Measurements from ENCODE around the gene CPSF4L.
A peak's percentile ranks its signal among the peaks of the same experiment; 100 is the strongest.

CPSF4L gene

DNA sequence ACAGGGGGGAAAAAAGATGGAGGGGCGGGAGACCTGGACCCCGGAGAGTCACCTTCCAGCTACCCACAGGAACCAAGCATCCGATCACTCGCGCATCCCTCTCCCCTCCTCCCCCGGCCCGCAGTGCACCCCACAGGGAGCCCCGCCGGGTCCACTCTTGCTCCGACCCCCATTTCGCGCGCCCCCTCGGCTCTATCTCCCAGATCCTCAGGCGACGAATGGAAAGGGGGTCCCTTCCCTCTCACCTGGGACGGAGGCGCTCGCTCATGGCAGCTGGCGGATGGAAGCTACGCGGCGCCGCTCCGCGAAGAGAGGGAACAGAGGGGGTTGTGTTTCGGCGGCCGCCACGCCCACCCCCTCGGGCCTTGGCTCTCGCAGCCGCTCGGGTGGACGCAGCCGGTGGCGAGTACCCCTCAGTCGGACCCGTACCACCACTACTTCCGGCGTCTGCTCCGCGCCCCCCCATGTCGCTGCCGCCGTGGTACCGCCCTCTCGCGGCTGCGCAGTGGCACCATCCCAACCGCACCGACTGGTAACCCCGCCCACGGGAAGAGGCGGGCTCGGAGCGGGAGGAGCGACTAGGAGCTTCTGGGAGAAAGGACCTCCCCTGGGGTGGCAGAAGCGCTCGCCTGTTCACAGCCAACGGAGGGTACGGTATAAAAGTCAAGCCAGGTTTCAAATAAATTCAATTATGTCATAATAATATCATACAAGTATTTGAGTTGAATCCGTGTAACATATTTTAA, 29.7 kb downstream of the CPSF4L start (continued):
- TF ChIP-seq, protein P1, sequence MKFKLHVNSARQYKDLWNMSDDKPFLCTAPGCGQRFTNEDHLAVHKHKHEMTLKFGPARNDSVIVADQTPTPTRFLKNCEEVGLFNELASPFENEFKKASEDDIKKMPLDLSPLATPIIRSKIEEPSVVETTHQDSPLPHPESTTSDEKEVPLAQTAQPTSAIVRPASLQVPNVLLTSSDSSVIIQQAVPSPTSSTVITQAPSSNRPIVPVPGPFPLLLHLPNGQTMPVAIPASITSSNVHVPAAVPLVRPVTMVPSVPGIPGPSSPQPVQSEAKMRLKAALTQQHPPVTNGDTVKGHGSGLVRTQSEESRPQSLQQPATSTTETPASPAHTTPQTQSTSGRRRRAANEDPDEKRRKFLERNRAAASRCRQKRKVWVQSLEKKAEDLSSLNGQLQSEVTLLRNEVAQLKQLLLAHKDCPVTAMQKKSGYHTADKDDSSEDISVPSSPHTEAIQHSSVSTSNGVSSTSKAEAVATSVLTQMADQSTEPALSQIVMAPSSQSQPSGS (tag by site-specific recombination; IDR thresholded peaks at IDR 0.05; ENCODE audit: low read depth): peak; percentile 87
- TF ChIP-seq ZNF660 (tag by site-specific recombination; IDR thresholded peaks at IDR 0.05) (peak; percentile 23; the same call in 1 of the 2 replicates), ZNF623 (tag by site-specific recombination; IDR thresholded peaks at IDR 0.05) (0 out of 2 replicates have a peak, but pooled peaks have one; percentile 6), ZNF843 (tag by site-specific recombination; IDR thresholded peaks at IDR 0.05) (peak; percentile 32; the same call in 1 of the 2 replicates), ZBTB7A (tag by site-specific recombination; IDR thresholded peaks at IDR 0.05; ENCODE audit: low read depth) (0 out of 2 replicates have a peak, but pooled peaks have one; percentile 80), GFI1B (tag by site-specific recombination; IDR thresholded peaks at IDR 0.05) (no peak), GLIS1 (tag by site-specific recombination; IDR thresholded peaks at IDR 0.05) (peak; percentile 88), ZBTB8A (tag by site-specific recombination; IDR thresholded peaks at IDR 0.05) (peak; percentile 44; the same call in 1 of the 2 replicates), ZNF2 (tag by site-specific recombination; IDR thresholded peaks at IDR 0.05) (peak; percentile 79), KLF8 (tag by site-specific recombination; IDR thresholded peaks at IDR 0.05) (0 out of 2 replicates have a peak, but pooled peaks have one; percentile 47), SP2 (tag by site-specific recombination; IDR thresholded peaks at IDR 0.05) (peak; percentile 98), ZEB2 (tag by site-specific recombination; IDR thresholded peaks at IDR 0.05) (peak; percentile 78), ZNF366 (tag by site-specific recombination; conservative IDR thresholded peaks at IDR 0.05) (peak; percentile 29), ZNF239 (tag by site-specific recombination; IDR thresholded peaks at IDR 0.05) (no peak), ZNF549 (tag by site-specific recombination; IDR thresholded peaks at IDR 0.05) (no peak), ZNF837 (tag by site-specific recombination; IDR thresholded peaks at IDR 0.05) (no peak), KLF9 (tag by site-specific recombination; IDR thresholded peaks at IDR 0.05; ENCODE audit: low read depth) (peak; percentile 95), OSR2 (tag by site-specific recombination; IDR thresholded peaks at IDR 0.05) (no peak), KLF16 (tag by site-specific recombination; IDR thresholded peaks at IDR 0.05) (peak; percentile 92), ZNF626 (tag by site-specific recombination; IDR thresholded peaks at IDR 0.05) (no peak), ZNF302 (tag by site-specific recombination; IDR thresholded peaks at IDR 0.05; ENCODE audit: low read depth) (no peak), KLF10 (tag by site-specific recombination; IDR thresholded peaks at IDR 0.05) (peak; percentile 63; the same call in 1 of the 2 replicates), ZNF138 (tag by site-specific recombination; IDR thresholded peaks at IDR 0.05; ENCODE audit: borderline replicate concordance) (no peak), GLIS2 (tag by site-specific recombination; IDR thresholded peaks at IDR 0.05) (peak; percentile 98), BCL11B (tag by site-specific recombination; IDR thresholded peaks at IDR 0.05; ENCODE audit: low read depth) (peak; percentile 50; the same call in 1 of the 2 replicates), YY2 (tag by site-specific recombination; IDR thresholded peaks at IDR 0.05) (0 out of 2 replicates have a peak, but pooled peaks have one; percentile 40), ZSCAN23 (tag by site-specific recombination; IDR thresholded peaks at IDR 0.05) (no peak), TRIM28 (IDR thresholded peaks at IDR 0.05; ENCODE audit: borderline replicate concordance, low read length) (no peak)
- TF ChIP-seq, protein P2, sequence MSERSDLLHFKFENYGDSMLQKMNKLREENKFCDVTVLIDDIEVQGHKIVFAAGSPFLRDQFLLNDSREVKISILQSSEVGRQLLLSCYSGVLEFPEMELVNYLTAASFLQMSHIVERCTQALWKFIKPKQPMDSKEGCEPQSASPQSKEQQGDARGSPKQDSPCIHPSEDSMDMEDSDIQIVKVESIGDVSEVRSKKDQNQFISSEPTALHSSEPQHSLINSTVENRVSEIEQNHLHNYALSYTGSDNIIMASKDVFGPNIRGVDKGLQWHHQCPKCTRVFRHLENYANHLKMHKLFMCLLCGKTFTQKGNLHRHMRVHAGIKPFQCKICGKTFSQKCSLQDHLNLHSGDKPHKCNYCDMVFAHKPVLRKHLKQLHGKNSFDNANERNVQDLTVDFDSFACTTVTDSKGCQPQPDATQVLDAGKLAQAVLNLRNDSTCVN (tag by site-specific recombination; optimal IDR thresholded peaks at IDR 0.05): peak; percentile 84
- TF ChIP-seq, protein P3, sequence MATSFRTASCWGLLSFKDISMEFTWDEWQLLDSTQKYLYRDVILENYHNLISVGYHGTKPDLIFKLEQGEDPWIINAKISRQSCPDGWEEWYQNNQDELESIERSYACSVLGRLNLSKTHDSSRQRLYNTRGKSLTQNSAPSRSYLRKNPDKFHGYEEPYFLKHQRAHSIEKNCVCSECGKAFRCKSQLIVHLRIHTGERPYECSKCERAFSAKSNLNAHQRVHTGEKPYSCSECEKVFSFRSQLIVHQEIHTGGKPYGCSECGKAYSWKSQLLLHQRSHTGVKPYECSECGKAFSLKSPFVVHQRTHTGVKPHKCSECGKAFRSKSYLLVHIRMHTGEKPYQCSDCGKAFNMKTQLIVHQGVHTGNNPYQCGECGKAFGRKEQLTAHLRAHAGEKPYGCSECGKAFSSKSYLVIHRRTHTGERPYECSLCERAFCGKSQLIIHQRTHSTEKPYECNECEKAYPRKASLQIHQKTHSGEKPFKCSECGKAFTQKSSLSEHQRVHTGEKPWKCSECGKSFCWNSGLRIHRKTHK (tag by site-specific recombination; IDR thresholded peaks at IDR 0.05): no peak
- TF ChIP-seq, protein P4, sequence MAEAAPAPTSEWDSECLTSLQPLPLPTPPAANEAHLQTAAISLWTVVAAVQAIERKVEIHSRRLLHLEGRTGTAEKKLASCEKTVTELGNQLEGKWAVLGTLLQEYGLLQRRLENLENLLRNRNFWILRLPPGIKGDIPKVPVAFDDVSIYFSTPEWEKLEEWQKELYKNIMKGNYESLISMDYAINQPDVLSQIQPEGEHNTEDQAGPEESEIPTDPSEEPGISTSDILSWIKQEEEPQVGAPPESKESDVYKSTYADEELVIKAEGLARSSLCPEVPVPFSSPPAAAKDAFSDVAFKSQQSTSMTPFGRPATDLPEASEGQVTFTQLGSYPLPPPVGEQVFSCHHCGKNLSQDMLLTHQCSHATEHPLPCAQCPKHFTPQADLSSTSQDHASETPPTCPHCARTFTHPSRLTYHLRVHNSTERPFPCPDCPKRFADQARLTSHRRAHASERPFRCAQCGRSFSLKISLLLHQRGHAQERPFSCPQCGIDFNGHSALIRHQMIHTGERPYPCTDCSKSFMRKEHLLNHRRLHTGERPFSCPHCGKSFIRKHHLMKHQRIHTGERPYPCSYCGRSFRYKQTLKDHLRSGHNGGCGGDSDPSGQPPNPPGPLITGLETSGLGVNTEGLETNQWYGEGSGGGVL (tag by site-specific recombination; IDR thresholded peaks at IDR 0.05): peak; percentile 89
- TF ChIP-seq, protein P5, sequence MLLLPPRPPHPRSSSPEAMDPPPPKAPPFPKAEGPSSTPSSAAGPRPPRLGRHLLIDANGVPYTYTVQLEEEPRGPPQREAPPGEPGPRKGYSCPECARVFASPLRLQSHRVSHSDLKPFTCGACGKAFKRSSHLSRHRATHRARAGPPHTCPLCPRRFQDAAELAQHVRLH (tag by site-specific recombination; IDR thresholded peaks at IDR 0.05): peak; percentile 91
- TF ChIP-seq, protein P6, sequence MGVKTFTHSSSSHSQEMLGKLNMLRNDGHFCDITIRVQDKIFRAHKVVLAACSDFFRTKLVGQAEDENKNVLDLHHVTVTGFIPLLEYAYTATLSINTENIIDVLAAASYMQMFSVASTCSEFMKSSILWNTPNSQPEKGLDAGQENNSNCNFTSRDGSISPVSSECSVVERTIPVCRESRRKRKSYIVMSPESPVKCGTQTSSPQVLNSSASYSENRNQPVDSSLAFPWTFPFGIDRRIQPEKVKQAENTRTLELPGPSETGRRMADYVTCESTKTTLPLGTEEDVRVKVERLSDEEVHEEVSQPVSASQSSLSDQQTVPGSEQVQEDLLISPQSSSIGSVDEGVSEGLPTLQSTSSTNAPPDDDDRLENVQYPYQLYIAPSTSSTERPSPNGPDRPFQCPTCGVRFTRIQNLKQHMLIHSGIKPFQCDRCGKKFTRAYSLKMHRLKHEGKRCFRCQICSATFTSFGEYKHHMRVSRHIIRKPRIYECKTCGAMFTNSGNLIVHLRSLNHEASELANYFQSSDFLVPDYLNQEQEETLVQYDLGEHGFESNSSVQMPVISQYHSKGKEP (tag by site-specific recombination; IDR thresholded peaks at IDR 0.05): 0 out of 2 replicates have a peak, but pooled peaks have one; percentile 12
